Measurements from ENCODE around the gene ZACN. TPM values are rescaled to one million over a fixed set of nuclear protein-coding genes. Genes with fewer than 3 reads are reported as not detected.

ZACN gene
- total and polyA plus RNA-seq, 2 donors (not counting 3 experiments of a cell fraction or from before 2014, with no cell fraction given), result 0.18 TPM; not detected in 1

GRCh38 chr17:76104140-76104895, 25.3 kb downstream of the ZACN start:
- no peaks in the 10 kb centered on the region for H4K20me1 ChIP-seq (replicated peaks; ENCODE audit: control insufficient read depth, extremely low read depth, insufficient read depth, low read length)
- H3K27ac ChIP-seq (ENCODE audit: insufficient read depth, low read depth, low read length), result no peak overlapping the region
- ChIA-PET POLR2A (no interaction called here), CTCF (interaction anchor here (1.2 to 4.2 kb wide), 3 partner anchors 11 to 175 kb away, joined by 4 to 24 read pairs (median 4); no protein-coding TSS in a partner anchor)
- intact Hi-C loops (cut with micrococcal nuclease) (no loop called here), dilution Hi-C loops (cut with MboI; ENCODE audit: extremely low pct_ligation_motif_present, low sequenced_read_pairs) (no loop called here)
- H3K27me3 ChIP-seq (ENCODE audit: control insufficient read depth in 2 of 2, insufficient read depth in 2 of 2, low read length in 2 of 2), result no peaks in the 10 kb centered on the region
- peaks cover 8% of the 10 kb centered on the region for H3K4me1 ChIP-seq (ENCODE audit: control insufficient read depth, extremely low read depth, insufficient read depth, low read length)
- peak overlapping the region; percentile 69 for H3K9ac ChIP-seq (replicated peaks; ENCODE audit: extremely low read depth, insufficient read depth, low read length)
- no peak for DNase-seq (ENCODE audit: low read depth, low spot score)
- no peaks in the 10 kb centered on the region for H3K9me1 ChIP-seq (replicated peaks; ENCODE audit: control insufficient read depth, extremely low read depth, insufficient read depth, low read length)
- H3K4me3 ChIP-seq (replicated peaks in 1 of 3; ENCODE audit: insufficient read depth in 1 of 3, low read depth in 1 of 3, low read length in 3 of 3), result peak overlapping the region; percentile 73 to 87 (median 78)
- H3K79me2 ChIP-seq (ENCODE audit: control insufficient read depth, insufficient read depth, low read length), result peaks cover 11% of the 10 kb centered on the region
- peaks cover 0 to 7% of the 10 kb centered on the region in 2 experiments for H3K36me3 ChIP-seq (ENCODE audit: control insufficient read depth in 2 of 2, extremely low read depth in 1 of 2, insufficient read depth in 2 of 2, low read length in 2 of 2)
- FAIRE-seq, result no peak
- H2AFZ ChIP-seq (ENCODE audit: low read depth, low read length), result peak overlapping the region; percentile 98
- TF ChIP-seq POLR2AphosphoS5 (IDR thresholded peaks at IDR 0.05; ENCODE audit: insufficient read depth, low read depth, low read length), result no peak
- TF ChIP-seq GATA2 (IDR thresholded peaks at IDR 0.05; ENCODE audit: insufficient read depth, insufficient read length, low read depth, low read length), result no peak
- TF ChIP-seq MYC (IDR thresholded peaks at IDR 0.05; ENCODE audit: low read depth, low read length), result no peak
- TF ChIP-seq POLR2A (IDR thresholded peaks at IDR 0.05; ENCODE audit: low read depth, low read length), result no peak
- BruUV-seq (replicated peaks), result TSS peak; percentile 98
- H3K4me2 ChIP-seq (ENCODE audit: insufficient read depth, low read length), result peak overlapping the region; percentile 79
- H3K9me3 ChIP-seq (replicated peaks; ENCODE audit: control insufficient read depth, insufficient read depth, low read length), result no peaks in the 10 kb centered on the region

GRCh38 chr17:76104896-76105231, 25.9 kb downstream of the ZACN start:
- Histone ChIP-seq H3K9me1 (replicated peaks; ENCODE audit: control insufficient read depth, extremely low read depth, insufficient read depth, low read length) (no peaks in the 10 kb centered on the region), H3K9me3 (replicated peaks; ENCODE audit: control insufficient read depth, insufficient read depth, low read length) (no peaks in the 10 kb centered on the region), H3K27ac (ENCODE audit: insufficient read depth, low read depth, low read length) (no peak overlapping the region), H2AFZ (ENCODE audit: low read depth, low read length) (no peak overlapping the region), H3K4me1 (ENCODE audit: control insufficient read depth, extremely low read depth, insufficient read depth, low read length) (peaks cover 8% of the 10 kb centered on the region), H3K9ac (replicated peaks; ENCODE audit: extremely low read depth, insufficient read depth, low read length) (no peak overlapping the region), H3K36me3 (ENCODE audit: control insufficient read depth in 2 of 2, extremely low read depth in 1 of 2, insufficient read depth in 2 of 2, low read length in 2 of 2) (peaks cover 0 to 7% of the 10 kb centered on the region in 2 experiments), H3K27me3 (ENCODE audit: control insufficient read depth in 2 of 2, insufficient read depth in 2 of 2, low read length in 2 of 2) (no peaks in the 10 kb centered on the region), H4K20me1 (replicated peaks; ENCODE audit: control insufficient read depth, extremely low read depth, insufficient read depth, low read length) (no peaks in the 10 kb centered on the region), H3K4me3 (replicated peaks in 1 of 3; ENCODE audit: insufficient read depth in 1 of 3, low read depth in 1 of 3, low read length in 3 of 3) (no peak overlapping the region), H3K79me2 (ENCODE audit: control insufficient read depth, insufficient read depth, low read length) (peaks cover 11% of the 10 kb centered on the region), H3K4me2 (ENCODE audit: insufficient read depth, low read length) (no peak overlapping the region)
- TF ChIP-seq POLR2A (IDR thresholded peaks at IDR 0.05; ENCODE audit: low read depth, low read length) (no peak), GATA2 (IDR thresholded peaks at IDR 0.05; ENCODE audit: insufficient read depth, insufficient read length, low read depth, low read length) (no peak), JUN (IDR thresholded peaks at IDR 0.05; ENCODE audit: borderline replicate concordance, insufficient read depth, insufficient read length, low read depth) (no peak), FOS (IDR thresholded peaks at IDR 0.05; ENCODE audit: borderline replicate concordance, insufficient read depth, low read length) (no peak), MYC (IDR thresholded peaks at IDR 0.05; ENCODE audit: low read depth, low read length) (no peak), EZH2 (IDR thresholded peaks at IDR 0.05; ENCODE audit: borderline replicate concordance, low read depth, low read length, severe bottlenecking) (no peak), MAX (IDR thresholded peaks at IDR 0.05; ENCODE audit: insufficient read depth, insufficient read length) (no peak), POLR2AphosphoS5 (IDR thresholded peaks at IDR 0.05; ENCODE audit: insufficient read depth, low read depth, low read length) (no peak)
- TF ChIP-seq, protein P1, sequence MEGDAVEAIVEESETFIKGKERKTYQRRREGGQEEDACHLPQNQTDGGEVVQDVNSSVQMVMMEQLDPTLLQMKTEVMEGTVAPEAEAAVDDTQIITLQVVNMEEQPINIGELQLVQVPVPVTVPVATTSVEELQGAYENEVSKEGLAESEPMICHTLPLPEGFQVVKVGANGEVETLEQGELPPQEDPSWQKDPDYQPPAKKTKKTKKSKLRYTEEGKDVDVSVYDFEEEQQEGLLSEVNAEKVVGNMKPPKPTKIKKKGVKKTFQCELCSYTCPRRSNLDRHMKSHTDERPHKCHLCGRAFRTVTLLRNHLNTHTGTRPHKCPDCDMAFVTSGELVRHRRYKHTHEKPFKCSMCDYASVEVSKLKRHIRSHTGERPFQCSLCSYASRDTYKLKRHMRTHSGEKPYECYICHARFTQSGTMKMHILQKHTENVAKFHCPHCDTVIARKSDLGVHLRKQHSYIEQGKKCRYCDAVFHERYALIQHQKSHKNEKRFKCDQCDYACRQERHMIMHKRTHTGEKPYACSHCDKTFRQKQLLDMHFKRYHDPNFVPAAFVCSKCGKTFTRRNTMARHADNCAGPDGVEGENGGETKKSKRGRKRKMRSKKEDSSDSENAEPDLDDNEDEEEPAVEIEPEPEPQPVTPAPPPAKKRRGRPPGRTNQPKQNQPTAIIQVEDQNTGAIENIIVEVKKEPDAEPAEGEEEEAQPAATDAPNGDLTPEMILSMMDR (IDR thresholded peaks at IDR 0.05; ENCODE audit: extremely low read depth in 1 of 2, insufficient read depth in 1 of 2, low read depth in 1 of 2, low read length in 2 of 2), result no peak
- dilution Hi-C loops (cut with MboI; ENCODE audit: extremely low pct_ligation_motif_present, low sequenced_read_pairs), result no loop called here
- no TSS peak for BruUV-seq (replicated peaks)
- ChIA-PET CTCF (interaction anchor here (4.2 kb wide), 1 partner anchor 175 kb away, joined by 24 read pairs; no protein-coding TSS in a partner anchor), POLR2A (no interaction called here)
- FAIRE-seq (no peak), DNase-seq (ENCODE audit: low read depth, low spot score) (no peak)
- intact Hi-C loops (cut with micrococcal nuclease), result loop anchor here (5.0 kb wide), 1 partner anchor 93 kb away; no protein-coding TSS in a partner anchor

Data from endothelial cell of umbilical vein (primary cell).